GM12878 (cell line): ENCODE data around the gene ITPKB. TPM values are rescaled to one million over a fixed set of nuclear protein-coding genes. Genes with fewer than 3 reads are reported as not detected.
A peak's percentile ranks its signal among the peaks of the same experiment; 100 is the strongest.

Source experiments
- BHLHE40 ChIP-seq, 2 experiments: fragments of 450-650 bp in 1 of 2; IDR thresholded peaks; 2 replicates each; pipeline ENCODE4 v1.6.1; 2011 to 2017; ENCODE audit warnings: low read depth in 2 of 2, borderline replicate concordance in 1 of 2, improper control_type of control experiment in 1 of 2, low read length in 1 of 2, mild to moderate bottlenecking in 1 of 2
- BRCA1 ChIP-seq: IDR thresholded peaks from 2 replicates; pipeline ENCODE4 v1.6.1; 2011; ENCODE audit warnings: low read depth, low read length, improper control_type of control experiment
- CHD2 ChIP-seq: IDR thresholded peaks from 2 replicates; pipeline ENCODE4 v1.6.1; 2011; ENCODE audit warnings: low read depth, low read length, improper control_type of control experiment, borderline replicate concordance
- EGR1 ChIP-seq, 2 experiments: IDR thresholded peaks; 1 replicate in 1 of 2; 2 replicates in 1 of 2; pipeline ENCODE4 v1.6.1; 2011 to 2012; ENCODE audit warnings: low read depth in 2 of 2, low read length in 2 of 2, borderline replicate concordance in 1 of 2, mild to moderate bottlenecking in 1 of 2, moderate library complexity in 1 of 2
- ESRRA ChIP-seq: IDR thresholded peaks from 2 replicates; pipeline ENCODE4 v1.6.1; 2012; ENCODE audit warnings: mild to moderate bottlenecking, low read length, improper control_type of control experiment
- IKZF1 ChIP-seq: fragments of 450-650 bp; conservative IDR thresholded peaks from 2 replicates; pipeline ENCODE4 v1.6.1; 2017; ENCODE audit warnings: antibody characterized with exemption, mild to moderate bottlenecking
- KDM1A ChIP-seq: fragments of 200-600 bp; sonication (generic); IDR thresholded peaks from 2 replicates; pipeline ENCODE4 v1.6.1; 2016; ENCODE audit warnings: borderline replicate concordance
- MXI1 ChIP-seq: fragments of 150-350 bp; IDR thresholded peaks from 2 replicates; pipeline ENCODE4 v1.6.1; 2011; ENCODE audit warnings: low read depth, mild to moderate bottlenecking, inconsistent platforms, low read length, improper control_type of control experiment
- NBN ChIP-seq: fragments of 450-650 bp; IDR thresholded peaks from 2 replicates; pipeline ENCODE4 v1.6.1; 2016
- SMAD1 ChIP-seq: fragments of 450-650 bp; IDR thresholded peaks from 2 replicates; pipeline ENCODE4 v1.6.1; 2018; ENCODE audit warnings: mild to moderate bottlenecking, low read depth; ENCODE audit not compliant: partially characterized antibody
- SREBF2 ChIP-seq: IDR thresholded peaks from 2 replicates; pipeline ENCODE4 v1.6.1; 2012; ENCODE audit warnings: mild to moderate bottlenecking, low read length
- SRF ChIP-seq, 2 experiments: IDR thresholded peaks; 2 replicates each; pipeline ENCODE4 v1.6.1; 2011; ENCODE audit warnings: low read depth in 2 of 2, low read length in 2 of 2, mild to moderate bottlenecking in 1 of 2, moderate library complexity in 1 of 2
- YY1 ChIP-seq: IDR thresholded peaks from 2 replicates; pipeline ENCODE4 v1.6.1; 2011; ENCODE audit warnings: low read depth, mild to moderate bottlenecking, low read length
- ZNF622 ChIP-seq: fragments of 450-650 bp; IDR thresholded peaks from 2 replicates; pipeline ENCODE4 v1.6.1; 2017; ENCODE audit warnings: mild to moderate bottlenecking, inconsistent platforms
- ZZZ3 ChIP-seq: IDR thresholded peaks from 2 replicates; pipeline ENCODE4 v1.6.1; 2011; ENCODE audit warnings: low read depth; ENCODE audit not compliant: control insufficient read depth, insufficient read length
- polyA plus RNA-seq, 11 experiments: library from polyadenylated mRNA; depleted of rRNA in 4 of 11; unstranded in 6 of 11; stranded (reverse) in 5 of 11; fragments of >200 nt; fragmentation: Nextera tagmentation in 4 of 11; fragmentation: Illumina TruSeq in 1 of 11; extraction: Ambion mirVana in 4 of 11; extraction: Trizol in 1 of 11; gene quantifications; 1 replicate in 1 of 11; 2 replicates in 10 of 11; pipeline versions ENCODE4 v1.2.1 to v1.2.3, GENCODE V29; 2011 to 2016; ENCODE audit warnings: inconsistent platforms in 2 of 11, missing spikeins in 2 of 11, low read depth in 1 of 11
- total RNA-seq, 4 experiments: library from RNA; depleted of rRNA in 3 of 4; stranded (reverse); fragments of >200 nt in 3 of 4; fragmentation: Illumina TruSeq in 1 of 4; extraction: Trizol in 1 of 4; gene quantifications; 2 replicates each; pipeline versions ENCODE4 v1.2.1 to v1.2.3, GENCODE V29; 2013 to 2021
- TF ChIP-seq, protein P1 (sequence below): fragments of 450-650 bp; IDR thresholded peaks from 2 replicates; pipeline ENCODE4 v1.6.1; 2017; ENCODE audit warnings: mild to moderate bottlenecking, moderate library complexity
- TF ChIP-seq, protein P2 (sequence below): fragments of 450-650 bp; IDR thresholded peaks from 2 replicates; pipeline ENCODE4 v1.6.1; 2017; ENCODE audit warnings: antibody characterized with exemption, mild to moderate bottlenecking, moderate library complexity
- TF ChIP-seq, protein P3 (sequence below): fragments of 450-650 bp; conservative IDR thresholded peaks from 2 replicates; pipeline ENCODE4 v1.6.1; 2017; ENCODE audit warnings: mild to moderate bottlenecking, moderate library complexity
- TF ChIP-seq, protein P4 (sequence below): IDR thresholded peaks from 2 replicates; pipeline ENCODE4 v1.6.1; 2011; ENCODE audit warnings: borderline replicate concordance, low read depth, mild to moderate bottlenecking, moderate library complexity, mixed read lengths, low read length; ENCODE audit not compliant: insufficient read depth; ENCODE audit errors: extremely low read length

ITPKB gene
- total and polyA plus RNA-seq, 10 of the 15 experiments (the other 5 are each of a cell fraction or from before 2014, with no cell fraction given), result 1.3 to 38.7 (median 12.9) TPM

DNA sequence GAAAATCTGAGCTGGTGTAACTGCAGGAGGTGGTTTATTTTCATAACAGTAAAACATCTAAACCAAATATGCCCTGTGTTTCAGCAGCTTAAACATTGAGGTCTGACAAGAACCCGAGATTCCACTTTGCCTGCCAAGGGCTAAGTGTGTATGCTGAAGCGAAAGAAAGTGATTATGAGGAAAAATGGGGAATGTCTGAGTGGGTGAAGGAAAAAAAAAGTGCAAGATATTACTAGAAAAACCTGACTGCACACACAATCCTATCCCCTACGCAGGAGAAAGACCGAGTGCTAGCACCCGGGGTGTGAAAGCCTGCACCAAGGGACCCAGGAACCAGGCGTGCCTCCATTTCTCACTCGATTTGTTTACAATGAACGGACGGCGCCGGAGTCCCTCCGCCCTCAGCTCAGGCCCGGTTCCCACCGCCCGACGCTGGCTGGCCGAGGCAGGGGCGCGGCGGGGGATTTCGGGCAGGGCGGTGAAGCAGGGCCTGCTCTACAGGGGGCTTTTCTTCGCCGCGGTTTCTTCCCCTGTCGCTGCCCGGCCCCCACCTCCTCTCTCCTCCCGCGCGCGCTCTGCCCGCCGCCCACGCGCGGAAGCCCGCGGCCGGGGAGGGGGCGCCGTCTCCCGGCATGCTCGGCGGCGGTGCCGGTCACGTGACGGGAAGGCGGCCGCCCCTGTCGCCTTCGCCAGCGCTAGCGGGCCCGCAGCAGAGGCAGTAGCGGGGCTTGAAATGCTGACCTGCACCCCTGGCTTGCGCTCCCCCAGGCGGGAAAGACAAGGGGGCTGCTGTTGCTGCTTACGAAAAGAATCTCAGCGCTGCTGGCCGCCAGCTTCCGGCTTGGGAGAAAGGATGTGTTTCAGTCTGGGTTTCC lies 35.9 kb downstream of the ITPKB start (continued):
- peak; percentile 78 to 100 for TF ChIP-seq EGR1 (IDR thresholded peaks at IDR 0.05; ENCODE audit: borderline replicate concordance in 1 of 2, low read depth in 2 of 2, low read length in 2 of 2)
- peak; percentile 93 for TF ChIP-seq IKZF1
- TF ChIP-seq ZZZ3, result no peak
- peak; percentile 77 for TF ChIP-seq YY1
- TF ChIP-seq BHLHE40 (IDR thresholded peaks at IDR 0.05; ENCODE audit: borderline replicate concordance in 1 of 2, low read depth in 2 of 2, low read length in 1 of 2), result peak; percentile 94 to 99
- TF ChIP-seq, protein P1, sequence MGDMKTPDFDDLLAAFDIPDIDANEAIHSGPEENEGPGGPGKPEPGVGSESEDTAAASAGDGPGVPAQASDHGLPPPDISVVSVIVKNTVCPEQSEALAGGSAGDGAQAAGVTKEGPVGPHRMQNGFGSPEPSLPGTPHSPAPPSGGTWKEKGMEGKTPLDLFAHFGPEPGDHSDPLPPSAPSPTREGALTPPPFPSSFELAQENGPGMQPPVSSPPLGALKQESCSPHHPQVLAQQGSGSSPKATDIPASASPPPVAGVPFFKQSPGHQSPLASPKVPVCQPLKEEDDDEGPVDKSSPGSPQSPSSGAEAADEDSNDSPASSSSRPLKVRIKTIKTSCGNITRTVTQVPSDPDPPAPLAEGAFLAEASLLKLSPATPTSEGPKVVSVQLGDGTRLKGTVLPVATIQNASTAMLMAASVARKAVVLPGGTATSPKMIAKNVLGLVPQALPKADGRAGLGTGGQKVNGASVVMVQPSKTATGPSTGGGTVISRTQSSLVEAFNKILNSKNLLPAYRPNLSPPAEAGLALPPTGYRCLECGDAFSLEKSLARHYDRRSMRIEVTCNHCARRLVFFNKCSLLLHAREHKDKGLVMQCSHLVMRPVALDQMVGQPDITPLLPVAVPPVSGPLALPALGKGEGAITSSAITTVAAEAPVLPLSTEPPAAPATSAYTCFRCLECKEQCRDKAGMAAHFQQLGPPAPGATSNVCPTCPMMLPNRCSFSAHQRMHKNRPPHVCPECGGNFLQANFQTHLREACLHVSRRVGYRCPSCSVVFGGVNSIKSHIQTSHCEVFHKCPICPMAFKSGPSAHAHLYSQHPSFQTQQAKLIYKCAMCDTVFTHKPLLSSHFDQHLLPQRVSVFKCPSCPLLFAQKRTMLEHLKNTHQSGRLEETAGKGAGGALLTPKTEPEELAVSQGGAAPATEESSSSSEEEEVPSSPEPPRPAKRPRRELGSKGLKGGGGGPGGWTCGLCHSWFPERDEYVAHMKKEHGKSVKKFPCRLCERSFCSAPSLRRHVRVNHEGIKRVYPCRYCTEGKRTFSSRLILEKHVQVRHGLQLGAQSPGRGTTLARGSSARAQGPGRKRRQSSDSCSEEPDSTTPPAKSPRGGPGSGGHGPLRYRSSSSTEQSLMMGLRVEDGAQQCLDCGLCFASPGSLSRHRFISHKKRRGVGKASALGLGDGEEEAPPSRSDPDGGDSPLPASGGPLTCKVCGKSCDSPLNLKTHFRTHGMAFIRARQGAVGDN, result peak; percentile 98
- TF ChIP-seq SRF (IDR thresholded peaks at IDR 0.05; ENCODE audit: low read depth in 2 of 2, low read length in 2 of 2), result 0 out of 4 replicates have a peak, but pooled peaks of 1 of the 2 experiments have one; percentile 28
- TF ChIP-seq ESRRA, result no peak
- no peak for TF ChIP-seq SREBF2
- peak; percentile 59 for TF ChIP-seq MXI1
- TF ChIP-seq, protein P2, sequence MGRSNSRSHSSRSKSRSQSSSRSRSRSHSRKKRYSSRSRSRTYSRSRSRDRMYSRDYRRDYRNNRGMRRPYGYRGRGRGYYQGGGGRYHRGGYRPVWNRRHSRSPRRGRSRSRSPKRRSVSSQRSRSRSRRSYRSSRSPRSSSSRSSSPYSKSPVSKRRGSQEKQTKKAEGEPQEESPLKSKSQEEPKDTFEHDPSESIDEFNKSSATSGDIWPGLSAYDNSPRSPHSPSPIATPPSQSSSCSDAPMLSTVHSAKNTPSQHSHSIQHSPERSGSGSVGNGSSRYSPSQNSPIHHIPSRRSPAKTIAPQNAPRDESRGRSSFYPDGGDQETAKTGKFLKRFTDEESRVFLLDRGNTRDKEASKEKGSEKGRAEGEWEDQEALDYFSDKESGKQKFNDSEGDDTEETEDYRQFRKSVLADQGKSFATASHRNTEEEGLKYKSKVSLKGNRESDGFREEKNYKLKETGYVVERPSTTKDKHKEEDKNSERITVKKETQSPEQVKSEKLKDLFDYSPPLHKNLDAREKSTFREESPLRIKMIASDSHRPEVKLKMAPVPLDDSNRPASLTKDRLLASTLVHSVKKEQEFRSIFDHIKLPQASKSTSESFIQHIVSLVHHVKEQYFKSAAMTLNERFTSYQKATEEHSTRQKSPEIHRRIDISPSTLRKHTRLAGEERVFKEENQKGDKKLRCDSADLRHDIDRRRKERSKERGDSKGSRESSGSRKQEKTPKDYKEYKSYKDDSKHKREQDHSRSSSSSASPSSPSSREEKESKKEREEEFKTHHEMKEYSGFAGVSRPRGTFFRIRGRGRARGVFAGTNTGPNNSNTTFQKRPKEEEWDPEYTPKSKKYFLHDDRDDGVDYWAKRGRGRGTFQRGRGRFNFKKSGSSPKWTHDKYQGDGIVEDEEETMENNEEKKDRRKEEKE, result peak; percentile 34; the same call in 1 of the 2 replicates
- 0 out of 2 replicates have a peak, but pooled peaks have one; percentile 49 for TF ChIP-seq NBN
- TF ChIP-seq, protein P3, sequence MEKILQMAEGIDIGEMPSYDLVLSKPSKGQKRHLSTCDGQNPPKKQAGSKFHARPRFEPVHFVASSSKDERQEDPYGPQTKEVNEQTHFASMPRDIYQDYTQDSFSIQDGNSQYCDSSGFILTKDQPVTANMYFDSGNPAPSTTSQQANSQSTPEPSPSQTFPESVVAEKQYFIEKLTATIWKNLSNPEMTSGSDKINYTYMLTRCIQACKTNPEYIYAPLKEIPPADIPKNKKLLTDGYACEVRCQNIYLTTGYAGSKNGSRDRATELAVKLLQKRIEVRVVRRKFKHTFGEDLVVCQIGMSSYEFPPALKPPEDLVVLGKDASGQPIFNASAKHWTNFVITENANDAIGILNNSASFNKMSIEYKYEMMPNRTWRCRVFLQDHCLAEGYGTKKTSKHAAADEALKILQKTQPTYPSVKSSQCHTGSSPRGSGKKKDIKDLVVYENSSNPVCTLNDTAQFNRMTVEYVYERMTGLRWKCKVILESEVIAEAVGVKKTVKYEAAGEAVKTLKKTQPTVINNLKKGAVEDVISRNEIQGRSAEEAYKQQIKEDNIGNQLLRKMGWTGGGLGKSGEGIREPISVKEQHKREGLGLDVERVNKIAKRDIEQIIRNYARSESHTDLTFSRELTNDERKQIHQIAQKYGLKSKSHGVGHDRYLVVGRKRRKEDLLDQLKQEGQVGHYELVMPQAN, result peak; percentile 79
- peak; percentile 64; the same call in 1 of the 2 replicates for TF ChIP-seq CHD2
- TF ChIP-seq SMAD1, result no peak
- TF ChIP-seq KDM1A, result no peak
- TF ChIP-seq BRCA1, result no peak
- TF ChIP-seq ZNF622, result no peak
- TF ChIP-seq, protein P4, sequence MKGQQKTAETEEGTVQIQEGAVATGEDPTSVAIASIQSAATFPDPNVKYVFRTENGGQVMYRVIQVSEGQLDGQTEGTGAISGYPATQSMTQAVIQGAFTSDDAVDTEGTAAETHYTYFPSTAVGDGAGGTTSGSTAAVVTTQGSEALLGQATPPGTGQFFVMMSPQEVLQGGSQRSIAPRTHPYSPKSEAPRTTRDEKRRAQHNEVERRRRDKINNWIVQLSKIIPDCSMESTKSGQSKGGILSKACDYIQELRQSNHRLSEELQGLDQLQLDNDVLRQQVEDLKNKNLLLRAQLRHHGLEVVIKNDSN, result peak; percentile 99
